Peyer's patch (tissue), 4 donors: Measurements from ENCODE around the gene GPR83. TPM values are rescaled to one million over a fixed set of nuclear protein-coding genes. Genes with fewer than 3 reads are reported as not detected.

Experiments used
- DNase-seq, 3 donors: peaks; one replicate each; pipeline ENCODE4 v3.0.0-alpha.2; 2017 to 2019
- H3K27ac ChIP-seq, 4 donors: fragments of 200-600 bp; sonication (generic); one replicate each; pipeline ENCODE4 v1.5.1; 2016 to 2019
- H3K27me3 ChIP-seq, 2 donors: fragments of 200-600 bp; sonication (generic); one replicate each; pipeline ENCODE4 v1.5.1; 2019
- H3K36me3 ChIP-seq, 3 donors: fragments of 200-600 bp; sonication (generic); one replicate each; pipeline ENCODE4 v1.5.1; 2016 to 2019
- H3K4me1 ChIP-seq, 4 donors: fragments of 200-600 bp; sonication (generic); one replicate each; pipeline ENCODE4 v1.5.1; 2016 to 2019
- H3K4me3 ChIP-seq, 4 donors: fragments of 200-600 bp; sonication (generic); 1 replicate in 3 of 4; 2 replicates in 1 of 4; pipeline ENCODE4 v1.5.1; 2016 to 2019; ENCODE audit warnings: mild to moderate bottlenecking in 1 of 4
- H3K9me3 ChIP-seq, 4 donors: fragments of 200-600 bp; sonication (generic); one replicate each; pipeline ENCODE4 v1.5.1; 2016 to 2019; ENCODE audit warnings: mild to moderate bottlenecking in 1 of 4
- POLR2A ChIP-seq, 2 donors: fragments of 450-650 bp; IDR thresholded peaks; one replicate each; pipeline ENCODE4 v1.5.1; 2017; ENCODE audit warnings: antibody characterized with exemption in 2 of 2, mild to moderate bottlenecking in 2 of 2, moderate library complexity in 2 of 2
- total RNA-seq, 4 donors: library from RNA; depleted of rRNA; stranded (reverse); fragments of >200 nt; gene quantifications; one replicate each; pipeline ENCODE4 v1.1.0, GENCODE V29; 2016
- TF ChIP-seq, protein P1 (sequence below), 6 experiments: fragments of 450-650 bp in 4 of 6; fragments of 200-600 bp in 2 of 6; sonication (generic) in 1 of 6; IDR thresholded peaks; one replicate each; pipeline ENCODE4 v1.5.1; 2017 to 2019; ENCODE audit warnings: antibody characterized with exemption in 6 of 6, mild to moderate bottlenecking in 3 of 6, moderate library complexity in 1 of 6

Gene GPR83
- total RNA-seq, 4 donors from 2014 or later = 1.7 TPM; not detected in 3

DNA sequence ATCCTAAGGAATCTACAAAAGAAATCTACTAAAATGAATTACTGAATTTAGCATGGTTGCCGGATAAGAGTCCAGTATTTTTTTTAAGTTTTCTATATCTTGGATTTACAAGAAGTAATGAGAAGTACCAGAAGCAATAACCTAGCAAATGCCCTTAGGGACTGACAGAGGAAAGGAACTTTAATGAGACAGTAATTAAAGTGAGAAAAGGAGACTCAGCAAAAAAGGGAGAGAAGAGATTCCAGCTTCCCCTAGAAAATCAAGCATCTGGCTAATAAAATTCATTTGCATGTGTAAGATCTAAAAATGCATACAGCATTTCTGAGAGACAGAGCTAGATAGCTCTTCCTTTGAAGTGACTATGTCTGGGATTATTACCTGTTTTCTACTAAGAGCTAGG, 57.7 kb downstream of the GPR83 start:
- H3K4me1 ChIP-seq = no peaks in the 10 kb centered on the region
- TF ChIP-seq, protein P1, sequence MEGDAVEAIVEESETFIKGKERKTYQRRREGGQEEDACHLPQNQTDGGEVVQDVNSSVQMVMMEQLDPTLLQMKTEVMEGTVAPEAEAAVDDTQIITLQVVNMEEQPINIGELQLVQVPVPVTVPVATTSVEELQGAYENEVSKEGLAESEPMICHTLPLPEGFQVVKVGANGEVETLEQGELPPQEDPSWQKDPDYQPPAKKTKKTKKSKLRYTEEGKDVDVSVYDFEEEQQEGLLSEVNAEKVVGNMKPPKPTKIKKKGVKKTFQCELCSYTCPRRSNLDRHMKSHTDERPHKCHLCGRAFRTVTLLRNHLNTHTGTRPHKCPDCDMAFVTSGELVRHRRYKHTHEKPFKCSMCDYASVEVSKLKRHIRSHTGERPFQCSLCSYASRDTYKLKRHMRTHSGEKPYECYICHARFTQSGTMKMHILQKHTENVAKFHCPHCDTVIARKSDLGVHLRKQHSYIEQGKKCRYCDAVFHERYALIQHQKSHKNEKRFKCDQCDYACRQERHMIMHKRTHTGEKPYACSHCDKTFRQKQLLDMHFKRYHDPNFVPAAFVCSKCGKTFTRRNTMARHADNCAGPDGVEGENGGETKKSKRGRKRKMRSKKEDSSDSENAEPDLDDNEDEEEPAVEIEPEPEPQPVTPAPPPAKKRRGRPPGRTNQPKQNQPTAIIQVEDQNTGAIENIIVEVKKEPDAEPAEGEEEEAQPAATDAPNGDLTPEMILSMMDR (IDR thresholded peaks at IDR 0.05) = no peak
- no peak for TF ChIP-seq POLR2A (IDR thresholded peaks at IDR 0.05)
- no peaks in the 10 kb centered on the region for H3K27me3 ChIP-seq
- no peak overlapping the region for H3K4me3 ChIP-seq
- H3K27ac ChIP-seq = no peak overlapping the region
- no peaks in the 10 kb centered on the region for H3K36me3 ChIP-seq
- H3K9me3 ChIP-seq = no peaks in the 10 kb centered on the region
- no peak for DNase-seq

DNA sequence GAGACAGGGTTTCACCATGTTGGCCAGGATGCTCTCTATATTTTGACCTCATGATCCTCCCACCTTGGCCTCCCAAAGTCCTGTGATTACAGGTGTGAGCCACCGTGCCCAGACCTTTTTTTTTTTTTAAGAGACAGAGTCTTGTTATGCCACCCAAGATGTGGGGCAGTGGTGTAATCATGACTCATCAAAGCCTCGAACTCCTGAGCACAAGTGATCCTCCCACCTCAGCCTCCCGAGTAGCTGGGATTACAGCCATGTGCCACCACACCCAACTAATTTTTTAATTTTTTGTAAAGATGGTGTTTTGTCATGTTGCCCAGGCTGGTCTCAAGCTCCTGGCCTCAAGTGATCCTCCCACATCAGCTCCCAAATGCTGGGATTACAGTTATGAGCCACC, 59.0 kb downstream of the GPR83 start:
- H3K9me3 ChIP-seq = no peaks in the 10 kb centered on the region
- no peak for TF ChIP-seq POLR2A (IDR thresholded peaks at IDR 0.05)
- TF ChIP-seq, protein P1 (IDR thresholded peaks at IDR 0.05) = no peak
- no peaks in the 10 kb centered on the region for H3K27me3 ChIP-seq
- DNase-seq = no peak
- no peak overlapping the region for H3K27ac ChIP-seq
- no peaks in the 10 kb centered on the region for H3K4me1 ChIP-seq
- no peak overlapping the region for H3K4me3 ChIP-seq
- H3K36me3 ChIP-seq = no peaks in the 10 kb centered on the region

DNA sequence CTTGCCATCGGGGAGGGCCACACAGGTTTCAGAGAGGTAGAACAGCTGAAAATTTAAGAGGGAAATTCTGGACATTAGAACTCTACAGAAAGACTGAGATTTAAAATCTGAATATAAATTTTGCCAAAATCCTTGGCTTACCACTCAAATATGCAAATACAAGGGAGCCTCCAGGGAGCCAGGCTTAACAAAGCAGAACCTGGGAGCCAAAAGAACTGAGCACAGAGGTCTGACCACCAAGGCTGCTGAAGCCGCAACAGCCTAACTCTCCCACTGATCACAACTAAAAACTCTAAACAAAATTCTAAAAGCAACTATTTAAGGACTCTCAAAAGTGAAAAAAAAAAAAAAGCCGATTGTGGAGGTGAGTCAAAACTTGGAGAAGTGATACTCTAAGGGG, 62.6 kb downstream of the GPR83 start:
- H3K9me3 ChIP-seq = no peaks in the 10 kb centered on the region
- no peak overlapping the region for H3K4me3 ChIP-seq
- no peaks in the 10 kb centered on the region for H3K4me1 ChIP-seq
- H3K27me3 ChIP-seq = no peaks in the 10 kb centered on the region
- TF ChIP-seq, protein P1 (IDR thresholded peaks at IDR 0.05) = no peak
- no peak for TF ChIP-seq POLR2A (IDR thresholded peaks at IDR 0.05)
- H3K36me3 ChIP-seq = no peaks in the 10 kb centered on the region
- no peak for DNase-seq
- H3K27ac ChIP-seq = no peak overlapping the region

DNA sequence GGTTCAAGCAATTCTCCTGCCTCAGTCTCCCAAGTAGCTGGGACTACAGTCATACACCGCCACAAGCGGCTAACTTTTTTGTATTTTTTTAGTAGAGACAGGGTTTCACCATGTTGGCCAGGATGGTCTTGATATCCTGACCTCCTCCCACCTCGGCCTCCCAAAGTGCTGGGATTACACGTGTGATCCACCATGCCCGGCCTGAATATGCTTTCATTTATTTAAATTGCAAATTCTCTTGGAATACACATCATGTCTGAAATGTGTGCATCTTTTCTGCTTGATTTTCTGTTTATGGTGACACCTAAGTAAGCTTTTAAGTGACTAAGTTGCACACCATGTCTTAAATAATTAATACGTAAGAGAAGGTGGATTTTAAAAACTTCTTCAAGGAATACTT, 65.2 kb downstream of the GPR83 start:
- Histone ChIP-seq H3K36me3 (no peaks in the 10 kb centered on the region), H3K27me3 (no peaks in the 10 kb centered on the region), H3K4me1 (no peaks in the 10 kb centered on the region), H3K4me3 (no peak overlapping the region), H3K9me3 (no peaks in the 10 kb centered on the region), H3K27ac (no peak overlapping the region)
- TF ChIP-seq POLR2A (IDR thresholded peaks at IDR 0.05) = no peak
- TF ChIP-seq, protein P1 (IDR thresholded peaks at IDR 0.05) = no peak
- DNase-seq = no peak

DNA sequence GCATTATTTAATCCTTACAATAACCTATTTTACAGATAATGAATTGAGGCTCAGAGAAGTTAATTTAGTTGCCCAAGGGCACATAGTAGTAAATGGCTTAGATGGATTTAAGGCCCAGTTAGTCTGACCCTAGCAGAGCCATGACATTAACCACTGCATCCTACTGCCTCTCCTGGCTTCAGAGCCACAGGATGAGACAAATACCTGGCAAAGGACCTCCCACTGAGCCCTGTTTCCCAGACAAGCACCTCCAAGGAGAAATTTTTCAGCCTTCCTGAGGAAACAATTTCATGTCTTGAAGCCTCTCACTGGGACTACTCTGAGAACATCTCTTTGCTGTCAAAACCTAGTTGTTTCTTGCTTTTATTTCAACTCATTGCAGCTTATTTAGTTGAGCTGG, 68.4 kb downstream of the GPR83 start:
- no peaks in the 10 kb centered on the region for H3K36me3 ChIP-seq
- H3K9me3 ChIP-seq = no peaks in the 10 kb centered on the region
- H3K27me3 ChIP-seq = no peaks in the 10 kb centered on the region
- H3K4me3 ChIP-seq = no peak overlapping the region
- TF ChIP-seq, protein P1 (IDR thresholded peaks at IDR 0.05) = no peak
- TF ChIP-seq POLR2A (IDR thresholded peaks at IDR 0.05) = no peak
- DNase-seq = no peak
- no peaks in the 10 kb centered on the region for H3K4me1 ChIP-seq
- H3K27ac ChIP-seq = no peak overlapping the region

DNA sequence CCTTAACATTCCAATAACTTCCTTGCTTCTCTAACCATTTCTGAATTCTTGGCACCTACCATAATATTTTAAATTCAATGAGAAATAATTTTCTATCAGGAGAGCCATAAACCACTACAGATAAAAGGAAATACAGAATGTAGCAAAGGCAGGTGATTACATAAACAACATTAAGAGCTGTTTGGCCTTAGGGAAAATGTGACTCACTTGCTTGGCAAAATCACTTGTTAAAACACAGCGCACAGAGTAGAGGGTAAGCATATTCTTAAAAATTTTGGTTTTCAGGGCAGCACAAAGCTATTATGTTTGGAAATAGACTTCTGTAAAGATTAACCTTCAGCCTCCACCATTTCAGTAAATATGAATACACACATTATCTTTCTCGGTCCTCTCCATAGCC, 70.4 kb downstream of the GPR83 start:
- Histone ChIP-seq H3K36me3 (no peaks in the 10 kb centered on the region), H3K27me3 (no peaks in the 10 kb centered on the region), H3K4me3 (no peak overlapping the region), H3K9me3 (no peaks in the 10 kb centered on the region), H3K27ac (no peak overlapping the region), H3K4me1 (no peaks in the 10 kb centered on the region)
- no peak for DNase-seq
- TF ChIP-seq POLR2A (IDR thresholded peaks at IDR 0.05) = no peak
- TF ChIP-seq, protein P1 (IDR thresholded peaks at IDR 0.05) = no peak
